Measurements from ENCODE around the gene PTPRN2.

DNA sequence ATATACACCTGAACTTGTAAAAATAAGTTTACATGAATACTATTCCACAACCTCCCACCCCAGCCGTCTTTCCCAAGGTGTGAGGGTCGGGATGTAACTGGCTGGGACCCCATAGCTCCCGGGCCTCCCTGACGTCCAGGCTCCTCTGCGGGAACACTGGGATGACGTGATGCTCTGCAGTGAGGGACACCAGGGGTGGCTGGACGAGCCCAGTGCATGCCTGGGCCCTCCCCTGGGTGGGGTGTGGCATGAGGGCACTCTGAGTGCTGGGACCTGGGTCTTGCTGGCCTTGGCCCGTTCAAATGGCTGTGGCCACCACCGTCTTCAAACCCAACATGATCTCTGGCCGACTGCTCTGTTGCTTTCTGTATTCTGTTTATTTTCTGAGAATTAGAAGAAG lies 1068.4 kb downstream of the PTPRN2 start:
- TF ChIP-seq, protein P1, sequence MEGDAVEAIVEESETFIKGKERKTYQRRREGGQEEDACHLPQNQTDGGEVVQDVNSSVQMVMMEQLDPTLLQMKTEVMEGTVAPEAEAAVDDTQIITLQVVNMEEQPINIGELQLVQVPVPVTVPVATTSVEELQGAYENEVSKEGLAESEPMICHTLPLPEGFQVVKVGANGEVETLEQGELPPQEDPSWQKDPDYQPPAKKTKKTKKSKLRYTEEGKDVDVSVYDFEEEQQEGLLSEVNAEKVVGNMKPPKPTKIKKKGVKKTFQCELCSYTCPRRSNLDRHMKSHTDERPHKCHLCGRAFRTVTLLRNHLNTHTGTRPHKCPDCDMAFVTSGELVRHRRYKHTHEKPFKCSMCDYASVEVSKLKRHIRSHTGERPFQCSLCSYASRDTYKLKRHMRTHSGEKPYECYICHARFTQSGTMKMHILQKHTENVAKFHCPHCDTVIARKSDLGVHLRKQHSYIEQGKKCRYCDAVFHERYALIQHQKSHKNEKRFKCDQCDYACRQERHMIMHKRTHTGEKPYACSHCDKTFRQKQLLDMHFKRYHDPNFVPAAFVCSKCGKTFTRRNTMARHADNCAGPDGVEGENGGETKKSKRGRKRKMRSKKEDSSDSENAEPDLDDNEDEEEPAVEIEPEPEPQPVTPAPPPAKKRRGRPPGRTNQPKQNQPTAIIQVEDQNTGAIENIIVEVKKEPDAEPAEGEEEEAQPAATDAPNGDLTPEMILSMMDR (conservative IDR thresholded peaks at IDR 0.05) = no peak
- no peak for TF ChIP-seq EZH2 (IDR thresholded peaks at IDR 0.05; ENCODE audit: low read depth)

All from PC-9 (cell line).